BE2C (cell line): ENCODE measurements around the gene CIART.

Experiments used
- DNase-seq: peaks from one replicate; pipeline ENCODE4 v3.0.0-alpha.2; 2020
- H3K27me3 ChIP-seq: fragments of 250-450 bp; sonication (Bioruptor Pico); 2 replicates; pipeline ENCODE4 v1.5.1; 2020; ENCODE audit warnings: mild to moderate bottlenecking
- H3K36me3 ChIP-seq: fragments of 250-450 bp; sonication (Bioruptor Pico); 2 replicates; pipeline ENCODE4 v1.5.1; 2020; ENCODE audit warnings: mild to moderate bottlenecking
- H3K4me1 ChIP-seq: fragments of 250-450 bp; sonication (Bioruptor Pico); 2 replicates; pipeline ENCODE4 v1.5.1; 2020
- H3K4me3 ChIP-seq: 2 replicates; pipeline ENCODE4 v1.5.1; 2011; ENCODE audit warnings: low read depth, low read length
- H3K9me3 ChIP-seq: fragments of 250-450 bp; sonication (Bioruptor Pico); 2 replicates; pipeline ENCODE4 v1.5.1; 2020
- CTCF ChIP-seq: IDR thresholded peaks from 2 replicates; pipeline ENCODE4 v1.5.1; 2012; ENCODE audit warnings: mild to moderate bottlenecking, low read depth, low read length

Gene CIART

GRCh38 chr1:150261367-150261766, 21.0 kb upstream of the CIART start:
- DNase-seq, result no peak
- no peak overlapping the region for H3K4me3 ChIP-seq
- H3K36me3 ChIP-seq, result peaks cover 9% of the 10 kb centered on the region
- TF ChIP-seq CTCF, result no peak
- H3K9me3 ChIP-seq, result no peaks in the 10 kb centered on the region
- no peaks in the 10 kb centered on the region for H3K27me3 ChIP-seq
- H3K4me1 ChIP-seq, result peaks cover under 1% of the 10 kb centered on the region

GRCh38 chr1:150262388-150263320, 19.7 kb upstream of the CIART start:
- no peak overlapping the region for H3K4me3 ChIP-seq
- no peak for TF ChIP-seq CTCF
- no peak for DNase-seq
- no peaks in the 10 kb centered on the region for H3K9me3 ChIP-seq
- H3K36me3 ChIP-seq, result peaks cover 20% of the 10 kb centered on the region
- no peaks in the 10 kb centered on the region for H3K27me3 ChIP-seq
- no peaks in the 10 kb centered on the region for H3K4me1 ChIP-seq

- TF ChIP-seq CTCF, result no peak
- Histone ChIP-seq H3K9me3 (no peaks in the 10 kb centered on the region), H3K27me3 (no peaks in the 10 kb centered on the region), H3K36me3 (peaks cover 20% of the 10 kb centered on the region), H3K4me3 (no peak overlapping the region), H3K4me1 (no peaks in the 10 kb centered on the region)
- no peak for DNase-seq
Measured at GRCh38 chr1:150263549-150263948, 18.8 kb upstream of the CIART start.

GRCh38 chr1:150267896-150268295, 14.5 kb upstream of the CIART start:
- peaks cover 20% of the 10 kb centered on the region for H3K36me3 ChIP-seq
- no peaks in the 10 kb centered on the region for H3K4me1 ChIP-seq
- H3K27me3 ChIP-seq, result no peaks in the 10 kb centered on the region
- TF ChIP-seq CTCF, result no peak
- DNase-seq, result no peak
- H3K4me3 ChIP-seq, result peak overlapping the region; percentile 98
- H3K9me3 ChIP-seq, result no peaks in the 10 kb centered on the region

- Histone ChIP-seq H3K4me3 (peak overlapping the region; percentile 98), H3K4me1 (no peaks in the 10 kb centered on the region), H3K9me3 (no peaks in the 10 kb centered on the region), H3K36me3 (peaks cover 20% of the 10 kb centered on the region), H3K27me3 (no peaks in the 10 kb centered on the region)
- DNase-seq, result no peak
- TF ChIP-seq CTCF, result no peak
Measured at GRCh38 chr1:150268340-150268704, 14.0 kb upstream of the CIART start.

- Histone ChIP-seq H3K36me3 (peaks cover 20% of the 10 kb centered on the region), H3K27me3 (no peaks in the 10 kb centered on the region), H3K4me1 (no peaks in the 10 kb centered on the region), H3K9me3 (no peaks in the 10 kb centered on the region), H3K4me3 (peak within 1 kb of the TSS; percentile 98)
- DNase-seq, result peak; percentile 97
- no peak for TF ChIP-seq CTCF
Measured at GRCh38 chr1:150268705-150269403, 13.5 kb upstream of the CIART start, which contains the start of gene APH1A. TSS of gene APH1A (minus strand) at chr1:150269016. CDS start at chr1:150268810, 206 bp downstream.
